Endothelial cell of umbilical vein (primary cell): ENCODE data around the gene DPPA2.

ENCODE experiments used
- CTCF ChIP-seq, 2 donors: IDR thresholded peaks; 1 replicate in 1 of 2; 2 replicates in 1 of 2; pipeline ENCODE4 v1.5.1; 2011; ENCODE audit warnings: low read length in 2 of 2, mild to moderate bottlenecking in 2 of 2, moderate library complexity in 2 of 2, control low read depth in 1 of 2, inconsistent platforms in 1 of 2, low read depth in 1 of 2; ENCODE audit not compliant: insufficient read depth in 1 of 2; ENCODE audit errors: extremely low read depth in 1 of 2
- EZH2 ChIP-seq: IDR thresholded peaks from 2 replicates; pipeline ENCODE4 v1.6.1; 2012; ENCODE audit warnings: borderline replicate concordance, low read depth, mild to moderate bottlenecking, moderate library complexity, low read length, inconsistent platforms; ENCODE audit not compliant: severe bottlenecking
- POLR2A ChIP-seq: IDR thresholded peaks from 2 replicates; pipeline ENCODE4 v1.6.1; 2012; ENCODE audit warnings: low read depth, mild to moderate bottlenecking, control low read depth, low read length
- POLR2AphosphoS5 ChIP-seq: IDR thresholded peaks from 2 replicates; pipeline ENCODE4 v1.6.1; 2012; ENCODE audit warnings: low read depth, mild to moderate bottlenecking, control low read depth, low read length, moderate library complexity; ENCODE audit not compliant: insufficient read depth

- TF ChIP-seq CTCF (IDR thresholded peaks at IDR 0.05; ENCODE audit: extremely low read depth in 1 of 2, insufficient read depth in 1 of 2, low read depth in 1 of 2, low read length in 2 of 2) (no peak), POLR2AphosphoS5 (no peak), EZH2 (no peak), POLR2A (no peak)
Measured at GRCh38 chr3:109339197-109339596, 22.9 kb upstream of the DPPA2 start.
